ENCODE measurements around the gene TEX19.

Gene TEX19

GRCh38 chr17:82321947-82322466, 37.0 kb upstream of the TEX19 start:
- no peak for DNase-seq (ENCODE audit: low read depth in 2 of 2)

- no peak for DNase-seq (ENCODE audit: low read depth in 2 of 2)
Observed at GRCh38 chr17:82322526-82323453, 36.3 kb upstream of the TEX19 start.

DNA sequence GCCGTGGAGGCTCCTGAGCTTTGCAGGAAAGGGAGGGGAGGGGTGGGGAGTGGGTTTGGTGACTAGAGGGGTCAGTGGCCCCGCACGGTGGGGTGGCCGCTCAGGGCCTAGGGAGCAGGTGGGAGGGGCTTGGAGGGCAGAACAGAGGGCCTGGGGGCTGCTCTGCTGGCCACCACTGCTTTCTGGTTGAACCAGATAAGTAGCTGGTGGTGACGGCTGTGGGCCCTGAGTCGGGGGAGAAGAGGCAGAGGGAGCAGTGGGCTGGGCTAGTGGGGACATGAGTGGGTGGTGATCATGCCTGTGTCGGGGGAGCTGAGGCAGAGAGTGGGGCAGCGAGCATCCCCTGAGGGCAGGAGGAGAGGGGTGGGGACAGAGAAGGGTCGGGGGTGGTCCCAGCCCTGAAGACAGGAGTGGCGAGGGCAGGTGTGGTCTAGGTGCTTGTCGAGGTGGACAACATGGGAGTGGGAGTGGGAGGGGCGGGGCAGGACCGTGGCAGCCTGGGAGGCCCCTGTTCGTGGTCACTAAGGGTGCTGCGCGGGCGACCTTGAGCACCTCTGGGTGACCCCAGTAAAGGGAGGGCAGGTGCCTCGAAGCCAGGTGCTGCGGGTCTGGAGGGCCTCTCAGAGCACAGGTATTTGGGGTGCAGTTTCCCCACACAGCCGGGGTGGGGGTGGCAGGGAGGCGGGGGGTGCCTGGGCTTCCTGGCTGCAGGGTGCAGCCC, 35.4 kb upstream of the TEX19 start:
- no peak for DNase-seq (ENCODE audit: low read depth in 2 of 2)

DNA sequence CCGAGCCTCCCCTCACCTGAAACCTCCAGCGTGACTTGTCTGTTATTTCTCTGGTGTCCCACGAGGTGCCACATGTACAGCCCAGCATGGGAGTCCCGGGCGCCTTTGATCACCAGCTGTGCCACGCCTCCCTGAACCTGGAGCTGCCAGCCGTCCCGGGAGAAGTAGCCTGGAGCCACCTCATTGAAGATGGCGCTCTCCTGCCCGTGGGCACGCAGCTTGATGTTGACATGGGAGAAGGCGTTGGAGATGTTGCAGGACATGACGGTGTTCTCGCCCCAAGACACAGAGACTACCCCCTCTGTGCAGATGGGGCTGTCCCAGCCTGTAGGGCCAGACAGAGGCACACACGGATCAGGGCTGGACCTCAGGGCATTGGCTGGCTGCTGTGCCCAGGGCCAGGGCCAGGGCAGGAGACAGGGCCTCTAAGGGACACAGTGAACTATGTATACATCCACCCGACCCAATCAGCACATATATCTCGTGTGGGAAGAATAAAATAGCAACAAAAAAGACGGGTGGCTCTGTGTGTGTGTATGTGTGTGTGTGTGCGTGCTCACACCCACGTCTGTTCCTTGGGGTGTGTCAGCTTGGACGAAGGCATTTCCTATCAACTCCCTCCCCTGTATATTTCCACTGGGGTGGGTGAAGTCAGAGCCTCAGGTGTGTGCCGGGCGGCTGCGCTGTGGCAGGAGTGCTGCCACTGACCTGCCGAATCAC, 34.3 kb upstream of the TEX19 start:
- no peak for DNase-seq (ENCODE audit: low read depth in 2 of 2)

DNA sequence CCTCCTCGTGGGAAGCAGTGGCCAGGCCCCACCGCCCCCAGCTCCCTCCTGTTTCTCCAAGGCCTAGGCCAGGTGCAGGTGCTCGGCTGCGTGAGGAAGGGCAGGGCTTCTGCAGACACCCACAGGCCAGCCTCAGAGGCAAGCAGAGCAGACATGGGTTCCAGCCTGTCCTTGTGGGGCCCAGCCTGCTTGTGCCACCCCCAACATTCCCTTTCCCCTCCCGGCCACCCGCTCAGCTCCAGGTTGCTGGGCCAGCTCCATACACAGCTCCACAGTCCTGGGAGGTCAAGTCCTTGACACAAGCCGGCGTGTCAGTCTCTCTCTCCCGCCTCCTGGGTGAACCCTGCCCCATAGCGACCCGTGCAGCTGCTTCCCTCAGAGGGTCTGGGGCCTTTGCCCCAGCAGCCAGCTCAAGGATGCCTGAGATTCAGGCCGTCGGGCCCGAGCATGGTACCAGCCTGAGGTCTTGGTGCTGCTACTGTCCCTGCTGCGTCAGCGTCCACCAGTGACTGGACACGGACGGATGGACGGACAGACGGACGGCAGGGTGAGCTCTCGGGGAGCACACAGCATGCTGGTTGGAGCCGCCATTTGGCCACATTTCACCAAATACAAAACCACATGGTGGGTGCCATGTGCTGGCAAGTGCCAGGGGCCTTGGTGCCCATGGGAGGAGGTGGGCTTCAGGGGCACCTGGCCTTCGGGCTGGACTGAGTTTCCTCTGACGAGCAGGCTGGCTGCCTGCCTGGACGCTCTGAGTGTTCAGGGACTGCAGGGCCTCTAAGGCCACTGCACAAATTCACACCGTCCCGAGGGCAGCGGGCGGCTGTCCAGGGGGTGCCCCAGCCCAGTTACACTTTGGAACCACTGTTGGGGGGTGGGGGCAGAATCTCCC, 33.5 kb upstream of the TEX19 start:
- DNase-seq (ENCODE audit: low read depth in 2 of 2) = no peak

- DNase-seq (ENCODE audit: low read depth in 2 of 2) = no peak
Observed at GRCh38 chr17:82327289-82327688, 31.8 kb upstream of the TEX19 start.

DNA sequence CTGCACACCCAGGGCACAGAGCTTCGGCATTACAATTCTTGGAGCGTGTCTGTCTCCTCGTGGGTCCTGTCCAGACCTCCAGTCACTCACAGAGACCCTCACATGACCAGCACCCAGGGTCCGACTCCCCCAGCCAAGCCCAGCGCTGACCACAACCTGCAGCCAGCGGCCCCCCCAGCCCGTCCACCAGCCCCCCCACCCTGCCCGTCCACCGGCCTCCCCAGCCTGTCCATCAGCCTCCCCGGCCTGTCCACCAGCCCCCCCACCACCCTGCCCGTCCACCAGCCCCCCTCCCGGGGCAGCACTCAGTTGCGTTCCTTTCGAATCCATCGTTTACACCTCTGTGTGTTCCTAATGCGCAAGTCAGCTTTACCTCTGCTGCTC, 31.3 kb upstream of the TEX19 start:
- no peak for DNase-seq (ENCODE audit: low read depth in 2 of 2)

DNA sequence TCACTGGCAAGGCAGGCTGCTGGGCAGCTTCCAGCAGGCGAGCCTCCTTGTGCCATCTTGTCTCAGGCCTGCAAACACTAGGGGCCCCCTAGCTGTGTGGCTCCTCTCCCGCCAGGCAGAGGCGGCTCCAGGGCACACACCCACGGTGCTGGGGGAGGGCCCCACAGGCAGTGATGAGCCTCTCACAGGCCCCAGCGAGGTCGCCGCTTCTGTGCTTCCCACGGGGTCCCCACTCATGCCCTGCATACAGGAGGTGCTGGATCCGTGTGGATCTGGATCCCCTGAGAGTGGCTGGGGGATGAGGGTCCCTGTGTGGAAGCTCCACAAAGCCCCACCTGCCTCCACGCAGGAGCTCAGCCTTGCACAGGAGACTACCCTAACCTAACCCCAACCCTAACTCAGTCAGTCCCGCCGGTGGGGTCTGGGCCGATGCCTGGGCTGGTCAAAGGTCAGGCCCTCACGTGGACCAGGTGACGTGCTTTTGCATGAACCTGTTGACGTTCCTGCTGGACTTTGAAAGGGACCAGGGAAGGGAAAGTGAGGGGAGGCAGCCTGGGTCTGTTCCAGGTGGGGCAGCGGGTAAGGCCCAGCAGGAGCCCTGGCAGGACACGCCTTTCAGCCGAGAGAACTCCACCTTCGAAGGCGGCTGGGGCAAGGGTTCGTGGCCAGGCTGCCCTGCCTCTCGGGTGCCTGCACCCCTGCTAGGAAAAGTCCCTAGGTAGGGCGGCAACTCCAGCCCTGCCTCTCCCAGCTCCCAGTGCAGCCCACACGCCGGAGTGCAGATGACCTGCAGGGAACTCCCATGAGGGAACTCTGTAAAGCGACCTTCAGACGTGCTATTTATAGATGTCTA, 30.7 kb upstream of the TEX19 start:
- no peak for DNase-seq (ENCODE audit: low read depth in 2 of 2)

- DNase-seq (ENCODE audit: low read depth in 2 of 2) = no peak
Observed at GRCh38 chr17:82328994-82329507, 30.0 kb upstream of the TEX19 start.

DNA sequence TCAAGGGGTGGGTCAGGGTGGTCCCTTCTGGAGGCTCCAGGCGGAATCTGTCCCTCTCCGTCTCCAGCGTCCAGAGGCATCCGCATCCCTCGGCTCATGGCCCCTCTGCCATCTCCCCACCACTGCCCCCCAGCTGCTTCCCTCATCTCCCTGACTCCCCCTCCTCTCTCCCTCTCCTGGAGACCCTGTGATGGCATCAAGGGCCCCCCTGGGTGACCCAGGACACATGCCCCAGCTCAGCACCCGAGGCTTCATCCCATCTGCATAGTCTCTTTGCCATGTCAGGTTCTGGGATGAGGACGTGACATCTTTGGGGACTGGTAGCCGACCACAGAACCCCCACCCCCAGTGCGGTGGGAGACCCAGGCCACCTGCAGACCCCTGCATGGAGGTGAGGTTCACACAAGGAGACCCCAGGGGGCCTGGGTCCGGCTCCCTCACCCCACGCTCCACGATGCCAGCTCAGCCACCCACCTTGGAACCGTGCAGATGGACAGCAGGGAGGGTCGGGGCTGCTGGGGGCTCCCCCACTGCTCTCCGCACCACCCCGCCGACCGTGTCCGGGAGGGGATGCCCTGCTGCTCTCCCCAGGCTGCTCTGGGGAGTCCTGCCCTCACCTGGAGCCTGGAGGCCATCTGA, 29.2 kb upstream of the TEX19 start:
- no peak for DNase-seq (ENCODE audit: low read depth in 2 of 2)

DNA sequence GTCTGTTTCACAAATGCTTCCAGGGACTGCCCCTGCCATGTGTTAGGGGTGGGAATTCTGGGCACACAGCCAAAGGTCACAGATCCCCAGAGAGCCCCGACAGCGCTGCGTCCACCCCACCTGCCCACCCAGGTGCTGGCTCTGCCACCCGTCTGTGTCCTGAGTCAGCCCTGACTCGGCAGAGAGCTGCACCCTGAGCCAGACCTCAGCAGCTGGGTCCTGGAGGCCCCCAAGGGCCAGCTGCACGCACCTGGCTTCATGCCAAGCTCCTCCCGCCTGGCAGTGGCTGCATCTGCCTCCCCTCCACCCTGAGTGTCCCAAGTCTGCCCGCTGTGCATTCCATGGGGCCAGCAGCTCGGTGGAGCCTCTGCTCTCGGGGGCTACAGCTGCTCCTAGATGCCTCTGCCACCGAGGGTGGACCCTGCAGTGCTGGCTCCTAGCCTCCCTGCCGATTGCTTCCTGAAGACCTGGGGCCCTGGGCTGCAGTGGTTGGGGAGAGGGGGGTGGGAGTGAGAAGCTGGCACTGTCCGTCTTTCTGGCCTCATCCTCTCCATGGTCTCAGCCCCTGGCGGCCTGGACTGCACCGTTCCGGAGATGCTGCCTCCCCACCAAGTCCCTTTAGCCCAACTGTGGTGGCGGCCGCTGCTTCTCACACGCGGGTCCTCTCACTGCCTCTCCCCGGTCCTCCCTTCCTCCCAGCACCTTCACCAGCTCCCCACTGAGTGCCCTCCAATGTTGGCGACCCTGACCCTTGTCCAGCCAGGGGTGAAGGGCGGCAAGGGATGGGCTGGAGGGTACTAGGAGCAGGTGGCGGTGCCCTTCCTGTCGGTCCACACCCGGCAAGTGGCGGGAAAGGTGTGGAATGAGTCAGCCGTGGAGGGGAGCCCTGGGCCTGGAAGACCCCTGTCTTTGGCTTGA, 28.5 kb upstream of the TEX19 start:
- DNase-seq (ENCODE audit: low read depth in 2 of 2) = no peak

GRCh38 chr17:82331345-82331939, 27.6 kb upstream of the TEX19 start:
- DNase-seq (ENCODE audit: low read depth in 2 of 2) = no peak

DNA sequence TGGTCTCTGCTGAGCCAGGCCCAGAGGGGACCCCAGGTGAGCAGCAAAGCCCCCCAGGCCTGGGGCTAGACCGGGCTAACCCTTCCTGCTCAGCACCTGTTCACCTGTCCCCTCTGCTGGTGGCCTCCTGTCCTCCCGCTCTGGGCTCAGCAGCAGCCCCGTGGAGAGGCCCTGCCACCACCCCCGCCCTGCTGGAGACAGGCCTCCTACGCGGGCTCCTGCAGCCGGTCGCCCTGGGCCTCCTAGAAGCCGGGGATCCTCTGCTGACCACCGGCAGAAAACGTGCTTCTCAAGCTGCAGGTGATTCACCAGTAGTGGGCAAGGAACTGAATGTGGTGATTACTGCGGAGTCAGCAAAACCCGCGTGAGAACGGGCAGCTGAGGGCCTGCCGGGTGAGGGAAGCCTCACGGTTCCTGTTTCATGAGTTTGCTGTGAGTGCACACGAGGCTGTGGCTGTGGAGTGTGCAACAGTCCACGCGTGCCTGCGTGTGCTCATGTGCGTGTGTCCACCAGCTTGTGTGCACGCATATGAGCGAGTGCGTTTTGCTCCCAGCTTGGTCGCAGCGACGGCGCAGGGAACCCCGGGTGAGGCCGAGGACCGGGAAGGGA, 26.3 kb upstream of the TEX19 start:
- DNase-seq (ENCODE audit: low read depth in 2 of 2) = no peak

- DNase-seq (ENCODE audit: low read depth in 2 of 2) = no peak
Observed at GRCh38 chr17:82333279-82334171, 25.5 kb upstream of the TEX19 start, which contains the start of gene SECTM1. Gene SECTM1 (minus strand): TSS chr17:82333766. CDS start chr17:82327240, 6,526 bp downstream.

GRCh38 chr17:82334204-82334621, 24.8 kb upstream of the TEX19 start:
- no peak for DNase-seq (ENCODE audit: low read depth in 2 of 2)

DNA sequence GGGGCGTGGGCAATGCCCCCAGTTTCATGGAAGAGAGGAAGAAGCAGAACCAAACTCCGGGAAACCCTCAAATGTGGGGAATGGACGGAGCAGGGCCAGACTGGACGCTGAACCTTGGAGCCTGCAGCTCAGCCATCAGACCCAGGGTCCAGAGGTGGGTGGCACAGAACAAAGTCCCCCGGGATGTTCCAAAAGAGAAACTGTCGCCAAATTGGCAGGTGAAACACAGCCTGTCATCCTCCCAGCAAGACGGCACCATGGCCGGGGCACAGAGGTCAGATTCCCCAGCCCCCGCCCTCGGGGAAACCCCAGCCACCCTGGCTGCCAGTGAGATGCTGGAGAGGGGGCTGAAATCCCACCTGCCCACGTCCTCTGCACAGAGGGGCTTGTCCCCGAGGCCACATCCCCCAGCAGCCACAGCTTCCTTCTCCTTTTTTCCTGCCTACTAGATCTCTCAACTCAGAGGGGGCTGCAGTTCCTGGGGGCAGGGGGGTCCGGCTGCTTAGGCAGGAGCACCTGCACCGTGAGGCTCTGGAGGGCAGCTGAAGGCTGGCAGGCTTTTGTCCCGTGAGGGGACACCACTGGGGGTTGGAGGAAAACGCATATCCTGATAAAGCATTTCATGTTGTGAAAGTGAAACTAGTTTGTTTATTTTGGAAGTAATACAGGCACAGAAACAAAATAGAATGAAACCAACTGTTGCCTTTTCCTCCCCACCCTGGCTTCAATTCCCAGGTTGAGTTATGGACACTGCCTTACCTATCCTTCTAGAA, 24.2 kb upstream of the TEX19 start:
- DNase-seq (ENCODE audit: low read depth in 2 of 2) = no peak

Data from stimulated activated CD8-positive, alpha-beta memory T cell treated with anti-CD3 and anti-CD28 coated beads, Interleukin-15, amount 100 ng/mL, for 48 hours (primary cell).